IMR-90 (cell line): ENCODE data around the gene RBBP4. TPM values are rescaled to one million over a fixed set of nuclear protein-coding genes. Genes with fewer than 3 reads are reported as not detected.

Experiments
- ATAC-seq: fragments of 200-7000 bp; cut with Tn5 transposase; 2 replicates; pipeline ENCODE4 v1.9.1; 2020; ENCODE audit warnings: low read depth, mild to moderate bottlenecking, moderate library complexity
- BruUV-seq: library from RNA; stranded (reverse); fragments of 400-500 nt; replicated peaks from 2 replicates; lab custom pipeline; 2021; lab: Mats Ljungman, UMichigan
- CTCF ChIA-PET: fragments of 300-600 bp; formaldehyde crosslinking; extraction: SDS; loops from one replicate; lab custom pipeline; 2021; ENCODE audit warnings: antibody characterized with exemption; lab: Yijun Ruan, JAX
- POLR2A ChIA-PET: fragments of 300-600 bp; sonication (Branson Sonifier 250); formaldehyde crosslinking; loops from one replicate; lab custom pipeline; 2022; ENCODE audit warnings: antibody characterized with exemption; ENCODE audit not compliant: unreplicated experiment; lab: Charles Lee
- DNase-seq: peaks from one replicate; pipeline ENCODE4 v3.0.0; 2013
- H2AFZ ChIP-seq: replicated peaks from 2 replicates; pipeline ENCODE3; 2013; ENCODE audit warnings: low read length, mild to moderate bottlenecking; ENCODE audit not compliant: poor library complexity
- H2AK5ac ChIP-seq: 2 replicates; pipeline ENCODE4 v1.6.1; 2013; ENCODE audit warnings: low read depth, low read length, inconsistent platforms
- H2AK9ac ChIP-seq: replicated peaks from 2 replicates; pipeline ENCODE3; 2013; ENCODE audit warnings: mild to moderate bottlenecking, low read depth, low read length, moderate library complexity; ENCODE audit not compliant: poor library complexity
- H2BK120ac ChIP-seq: 2 replicates; pipeline ENCODE4 v1.6.1; 2013; ENCODE audit warnings: low read depth, low read length, inconsistent platforms
- H2BK15ac ChIP-seq: 3 replicates; pipeline ENCODE4 v1.6.1; 2013; ENCODE audit warnings: low read depth, low read length, inconsistent platforms
- H2BK20ac ChIP-seq: 2 replicates; pipeline ENCODE4 v1.6.1; 2013; ENCODE audit warnings: low read depth, mild to moderate bottlenecking, inconsistent platforms, low read length, moderate library complexity
- H2BK5ac ChIP-seq: 2 replicates; pipeline ENCODE4 v1.6.1; 2013; ENCODE audit warnings: mild to moderate bottlenecking, low read depth, low read length, inconsistent platforms; ENCODE audit not compliant: poor library complexity, severe bottlenecking
- H3K14ac ChIP-seq: replicated peaks from 2 replicates; pipeline ENCODE4 v1.6.1; 2013; ENCODE audit warnings: low read depth, low read length, inconsistent platforms
- H3K18ac ChIP-seq: 2 replicates; pipeline ENCODE4 v1.6.1; 2013; ENCODE audit warnings: low read depth, low read length, control low read depth
- H3K23ac ChIP-seq: 2 replicates; pipeline ENCODE4 v1.6.1; 2013; ENCODE audit warnings: low read depth, low read length, inconsistent platforms
- H3K27ac ChIP-seq: 2 replicates; pipeline ENCODE4 v1.5.1; 2013; ENCODE audit warnings: mild to moderate bottlenecking, control low read depth, low read length; ENCODE audit not compliant: insufficient read depth
- H3K27me3 ChIP-seq: 2 replicates; pipeline ENCODE4 v1.6.1; 2013; ENCODE audit warnings: low read length; ENCODE audit not compliant: control insufficient read depth, insufficient read depth
- H3K36me3 ChIP-seq: 2 replicates; pipeline ENCODE4 v1.6.1; 2013; ENCODE audit warnings: low read length, mixed read lengths; ENCODE audit not compliant: control insufficient read depth, insufficient read depth
- H3K4ac ChIP-seq: 2 replicates; pipeline ENCODE4 v1.6.1; 2013; ENCODE audit warnings: low read depth, low read length, inconsistent platforms
- H3K4me1 ChIP-seq: 2 replicates; pipeline ENCODE4 v1.6.1; 2013; ENCODE audit warnings: low read length, mixed read lengths; ENCODE audit not compliant: control insufficient read depth, insufficient read depth
- H3K4me2 ChIP-seq: 2 replicates; pipeline ENCODE4 v1.6.1; 2013; ENCODE audit warnings: low read depth, mild to moderate bottlenecking, control low read depth, low read length, moderate library complexity
- H3K4me3 ChIP-seq: 2 replicates; pipeline ENCODE4 v1.5.1; 2013; ENCODE audit warnings: low read depth, mild to moderate bottlenecking, control low read depth, low read length, moderate library complexity; ENCODE audit not compliant: insufficient read depth
- H3K56ac ChIP-seq: 2 replicates; pipeline ENCODE4 v1.6.1; 2013; ENCODE audit warnings: low read length, inconsistent platforms; ENCODE audit not compliant: insufficient read depth; ENCODE audit errors: extremely low read depth
- H3K79me1 ChIP-seq, 2 experiments: 2 replicates each; pipeline ENCODE4 v1.6.1; 2013; ENCODE audit warnings: low read length in 2 of 2, inconsistent platforms in 1 of 2, low read depth in 1 of 2
- H3K9ac ChIP-seq: 2 replicates; pipeline ENCODE4 v1.6.1; 2013; ENCODE audit warnings: low read depth, low read length, control low read depth
- H3K9me1 ChIP-seq: 2 replicates; pipeline ENCODE4 v1.6.1; 2013; ENCODE audit warnings: low read length, inconsistent platforms; ENCODE audit not compliant: insufficient read depth
- H3K9me3 ChIP-seq: 2 replicates; pipeline ENCODE4 v1.6.1; 2013; ENCODE audit warnings: low read length; ENCODE audit not compliant: control insufficient read depth, insufficient read depth
- H4K20me1 ChIP-seq: 2 replicates; pipeline ENCODE4 v1.6.1; 2013; ENCODE audit warnings: low read length, inconsistent platforms; ENCODE audit not compliant: insufficient read depth
- H4K5ac ChIP-seq: 2 replicates; pipeline ENCODE4 v1.6.1; 2013; ENCODE audit warnings: mild to moderate bottlenecking, low read depth, low read length, control low read depth
- H4K8ac ChIP-seq, 2 experiments: 2 replicates each; pipeline ENCODE4 v1.6.1; 2013; ENCODE audit warnings: low read depth in 2 of 2, low read length in 2 of 2, control low read depth in 1 of 2, inconsistent platforms in 1 of 2
- H4K91ac ChIP-seq: 2 replicates; pipeline ENCODE4 v1.6.1; 2013; ENCODE audit warnings: low read depth, low read length, inconsistent platforms; ENCODE audit not compliant: insufficient read depth
- FOS ChIP-seq: fragments of 150-350 bp; IDR thresholded peaks from 2 replicates; pipeline ENCODE4 v1.6.1; 2016; ENCODE audit warnings: low read depth, low read length
- MXI1 ChIP-seq: IDR thresholded peaks from 2 replicates; pipeline ENCODE4 v1.6.1; 2012; ENCODE audit warnings: low read depth, mild to moderate bottlenecking, low read length, moderate library complexity, borderline replicate concordance
- WGBS, 2 experiments: methylation state at CpG; one replicate each; pipeline versions ENCODE4 v1.1.5 to v1.1.7; 2013; ENCODE audit warnings: missing lambda C conversion rate in 2 of 2; ENCODE audit not compliant: insufficient read length in 1 of 2; ENCODE audit errors: extremely low coverage in 2 of 2; 5-methylcytosine and 5-hydroxymethylcytosine counted together
- dilution Hi-C: fragments of 300-500 bp; cut with HindIII; formaldehyde crosslinking; loops from one replicate; pipeline ENCODE4 v1.14.3; 2018; ENCODE audit warnings: low sequenced_read_pairs; ENCODE audit not compliant: unreplicated experiment
- in situ Hi-C: fragments of 300-500 bp; cut with MboI; formaldehyde crosslinking; loops from 3 replicates; pipeline ENCODE4 v1.14.3; 2019; ENCODE audit warnings: low sequenced_read_pairs, inconsistent platforms, mixed read lengths
- intact Hi-C: fragments of 100-400 bp; cut with micrococcal nuclease; formaldehyde crosslinking; loops from 2 replicates; pipeline ENCODE4 v1.10.0; 2022
- polyA plus RNA-seq, 3 experiments: library from polyadenylated mRNA; depleted of rRNA; stranded (reverse); fragments of >200 nt; gene quantifications; 2 replicates each; pipeline ENCODE4 v1.2.3, GENCODE V29; 2012; ENCODE audit warnings: low replicate concordance in 1 of 3
- total RNA-seq: library from RNA; depleted of rRNA; stranded (reverse); fragments of >200 nt; gene quantifications from 2 replicates; pipeline ENCODE4 v1.2.3, GENCODE V29; 2012

The RBBP4 gene
- total and polyA plus RNA-seq, 2 of the 4 experiments (the other 2 are of a cell fraction) = 82.9 to 161 TPM

DNA sequence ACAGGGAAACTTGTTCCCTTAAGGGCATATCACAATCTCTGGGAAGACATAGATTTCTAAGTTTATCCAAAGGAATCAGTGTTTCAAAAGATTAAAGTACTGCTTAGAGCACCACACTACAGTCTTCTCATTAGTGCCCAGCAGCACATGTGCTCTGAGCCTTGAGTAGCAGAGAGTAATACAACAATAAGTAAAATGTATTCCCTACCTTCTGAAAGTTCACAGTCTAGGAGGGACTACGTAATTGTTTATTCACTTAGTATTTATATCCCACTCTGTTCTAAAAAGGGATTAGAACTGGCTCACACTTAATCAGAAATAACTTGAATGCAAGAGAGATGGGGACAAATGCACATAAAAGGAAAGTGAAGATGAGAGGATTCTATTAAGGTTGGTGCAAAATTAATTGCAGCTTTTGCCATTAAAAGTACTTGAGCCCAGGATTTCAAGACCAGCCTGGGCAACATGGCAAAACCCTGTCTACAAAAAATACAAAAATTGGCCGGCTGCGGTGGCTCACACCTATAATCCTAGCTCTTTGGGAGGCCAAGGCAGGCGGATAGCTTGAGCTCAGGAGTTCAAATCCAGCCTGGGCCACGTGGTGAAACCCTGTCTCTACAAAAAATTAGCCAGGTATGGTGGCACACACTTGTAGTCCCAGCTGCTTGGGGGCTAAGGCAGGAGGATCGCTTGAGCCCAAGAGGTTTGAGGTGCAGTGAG lies 42.6 kb downstream of the RBBP4 start:
- no peak overlapping the region for H2BK15ac ChIP-seq
- H3K4me2 ChIP-seq = no peak overlapping the region
- H2AK9ac ChIP-seq = no peak overlapping the region
- no peaks in the 10 kb centered on the region for H3K27me3 ChIP-seq
- no peak overlapping the region for H3K23ac ChIP-seq
- H4K8ac ChIP-seq = no peak overlapping the region
- peaks cover 16 to 43% of the 10 kb centered on the region in 2 experiments for H3K79me1 ChIP-seq
- H4K91ac ChIP-seq = no peak overlapping the region
- ATAC-seq (peak; percentile 60), DNase-seq (no peak)
- no peak overlapping the region for H4K5ac ChIP-seq
- no peak overlapping the region for H3K18ac ChIP-seq
- no peak overlapping the region for H3K4me3 ChIP-seq
- TF ChIP-seq FOS (no peak), MXI1 (0 out of 2 replicates have a peak, but pooled peaks have one; percentile 26)
- no peak overlapping the region for H3K9ac ChIP-seq
- peaks cover 35% of the 10 kb centered on the region for H3K36me3 ChIP-seq
- ChIA-PET POLR2A (no interaction called here), CTCF (no interaction called here)
- in situ Hi-C loops (no loop called here), dilution Hi-C loops (no loop called here), intact Hi-C loops (no loop called here)
- H2BK20ac ChIP-seq = no peak overlapping the region
- H3K4ac ChIP-seq = no peak overlapping the region
- 91% methylated on average over 4 of the region's 6 CpGs; no CpG with 5 or more reads in 1 of the 2 experiments for WGBS, 2 experiments
- H3K27ac ChIP-seq = no peak overlapping the region
- H2BK120ac ChIP-seq = no peak overlapping the region
- H4K20me1 ChIP-seq = peaks cover 32% of the 10 kb centered on the region
- no peak overlapping the region for H2AFZ ChIP-seq
- peak overlapping the region; percentile 7; the same call in 1 of the 2 replicates for H3K14ac ChIP-seq
- no peak overlapping the region for H2AK5ac ChIP-seq
- H3K56ac ChIP-seq = no peak overlapping the region
- H3K9me1 ChIP-seq = peaks cover 11% of the 10 kb centered on the region
- peaks cover 14% of the 10 kb centered on the region for H3K4me1 ChIP-seq
- H2BK5ac ChIP-seq = no peak overlapping the region
- no TSS peak for BruUV-seq
- H3K9me3 ChIP-seq = no peaks in the 10 kb centered on the region
